G401.6 (cell line): ENCODE data around the gene RPL19.

ENCODE experiments used
- FAIRE-seq: peaks from 2 replicates; lab custom pipeline; 2012; peaks lifted over from hg19 to GRCh38; lab: Jason Lieb, UNC

RPL19 gene

DNA sequence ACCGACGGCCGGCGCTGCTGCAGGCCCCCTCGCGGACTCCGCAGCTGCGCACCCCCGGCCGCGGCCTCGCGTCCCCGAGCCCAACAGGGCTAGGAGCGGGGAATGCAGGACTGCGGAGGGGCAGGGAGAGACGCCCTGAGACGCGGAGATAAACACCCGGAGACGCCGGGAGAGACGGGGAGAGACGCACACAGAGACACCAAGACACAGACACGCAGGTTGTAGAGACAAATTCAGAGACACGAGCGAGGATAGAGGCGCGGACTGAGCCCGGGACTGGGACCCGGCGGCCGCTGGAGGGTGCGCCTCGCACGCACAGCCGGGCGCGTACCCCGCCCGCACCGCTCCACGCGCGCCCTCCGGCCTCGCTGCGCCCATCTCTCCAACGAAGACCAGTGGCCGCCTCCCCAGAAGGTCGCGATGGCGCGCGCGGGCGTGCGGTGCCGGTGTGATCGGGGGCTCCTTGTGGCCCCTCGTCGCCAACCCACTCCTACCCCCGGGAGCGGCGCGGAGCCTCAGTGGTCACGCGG, 24.8 kb downstream of the RPL19 start:
- no peak for FAIRE-seq

DNA sequence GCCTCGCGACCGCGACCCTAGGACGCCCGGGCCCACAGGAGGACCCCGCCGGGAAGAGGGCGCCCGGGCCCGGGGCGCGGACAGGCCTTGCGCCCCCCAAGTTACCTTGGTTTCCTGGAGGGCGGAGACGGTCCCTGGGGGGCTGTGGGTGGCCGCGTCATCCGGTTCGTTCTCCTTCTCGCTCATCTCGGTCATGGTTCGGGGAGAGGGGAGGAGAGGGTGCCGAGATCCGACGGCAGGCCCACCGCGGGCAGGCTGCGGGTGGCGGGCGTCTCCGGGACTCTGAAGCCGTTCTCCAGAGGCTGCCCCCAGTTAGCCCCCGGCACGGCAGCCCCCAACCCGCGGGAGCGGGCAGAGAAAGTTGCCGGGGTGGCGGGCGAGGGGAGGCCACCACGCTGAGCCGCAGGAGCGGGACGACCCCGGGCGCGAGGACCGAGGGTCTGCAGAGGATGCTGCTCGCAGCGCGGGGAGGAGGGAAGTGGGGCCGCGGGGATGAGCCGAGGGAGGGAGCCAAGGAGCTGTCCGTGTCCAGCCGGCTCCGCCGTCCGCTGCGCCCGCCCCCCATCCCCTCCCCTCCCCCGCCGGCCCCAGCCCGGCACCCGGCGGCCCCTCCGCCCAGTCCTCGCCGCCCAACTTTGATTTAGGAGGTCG, 25.4 kb downstream of the RPL19 start, which contains the start of gene STAC2:
TSS of gene STAC2 (minus strand) at position 638 of the 651 bp plus-strand sequence. CDS start at position 195, 443 bp downstream.
- FAIRE-seq = no peak

DNA sequence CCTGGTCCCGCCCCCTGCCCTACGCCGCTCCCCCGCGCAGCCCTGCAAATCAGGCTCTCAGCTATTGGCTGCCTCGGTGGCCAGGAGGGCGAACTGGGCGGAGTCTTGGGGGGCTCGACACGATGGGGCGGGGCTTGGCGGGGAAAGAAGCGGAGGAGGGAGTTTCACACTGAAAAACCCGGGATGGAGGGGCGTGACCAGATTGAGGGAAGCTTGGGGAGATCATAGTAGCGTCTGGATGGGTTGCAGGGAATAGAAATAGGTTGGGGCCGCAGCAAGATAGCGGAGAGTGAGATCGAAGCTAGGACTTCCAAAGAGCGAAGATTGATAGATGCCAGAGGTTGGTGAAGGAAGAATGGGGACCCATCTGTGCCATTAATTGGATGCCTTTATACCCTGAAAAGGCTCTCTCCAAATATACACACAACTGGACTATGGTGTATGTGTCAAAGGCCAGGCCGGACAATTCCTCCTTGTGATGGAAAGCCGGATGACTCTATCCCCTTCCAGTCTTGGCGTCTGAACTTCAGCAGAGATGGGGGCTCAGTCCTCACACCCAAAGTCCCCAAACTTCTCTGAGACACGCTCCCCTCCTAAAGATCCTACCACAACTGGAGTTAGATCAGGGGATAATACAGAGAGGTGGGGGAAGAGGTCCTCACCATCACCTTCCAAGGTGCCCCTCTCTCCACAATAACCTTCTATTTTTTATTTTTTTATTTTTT, 26.0 kb downstream of the RPL19 start:
- FAIRE-seq = no peak

DNA sequence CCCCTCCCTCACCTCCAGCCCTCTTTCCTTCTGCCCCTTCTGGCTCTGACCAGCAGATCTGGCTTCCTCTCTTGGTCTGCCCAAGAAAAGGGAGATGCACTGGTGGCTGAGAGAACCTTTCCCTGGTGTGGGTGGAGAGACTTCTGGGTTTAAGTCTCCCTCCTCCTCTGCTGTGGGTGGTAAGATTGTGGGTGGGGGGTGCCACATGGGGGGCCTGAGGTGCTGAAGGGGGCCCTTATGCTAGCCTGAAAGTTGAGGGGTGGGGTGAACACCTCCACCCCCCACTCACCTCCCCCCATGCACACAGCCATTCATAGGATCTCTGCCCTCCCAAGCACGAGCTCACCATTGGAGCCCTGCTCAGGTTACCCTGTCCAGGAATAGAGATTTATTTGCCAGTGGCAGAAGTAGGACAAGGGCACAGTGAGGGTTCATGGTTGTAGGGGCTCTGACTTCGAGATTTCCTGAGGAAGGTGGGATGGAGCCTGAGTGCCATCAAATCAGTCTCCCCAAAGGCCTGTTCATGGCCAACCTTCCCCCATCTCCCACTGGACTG, 27.4 kb downstream of the RPL19 start:
- no peak for FAIRE-seq

DNA sequence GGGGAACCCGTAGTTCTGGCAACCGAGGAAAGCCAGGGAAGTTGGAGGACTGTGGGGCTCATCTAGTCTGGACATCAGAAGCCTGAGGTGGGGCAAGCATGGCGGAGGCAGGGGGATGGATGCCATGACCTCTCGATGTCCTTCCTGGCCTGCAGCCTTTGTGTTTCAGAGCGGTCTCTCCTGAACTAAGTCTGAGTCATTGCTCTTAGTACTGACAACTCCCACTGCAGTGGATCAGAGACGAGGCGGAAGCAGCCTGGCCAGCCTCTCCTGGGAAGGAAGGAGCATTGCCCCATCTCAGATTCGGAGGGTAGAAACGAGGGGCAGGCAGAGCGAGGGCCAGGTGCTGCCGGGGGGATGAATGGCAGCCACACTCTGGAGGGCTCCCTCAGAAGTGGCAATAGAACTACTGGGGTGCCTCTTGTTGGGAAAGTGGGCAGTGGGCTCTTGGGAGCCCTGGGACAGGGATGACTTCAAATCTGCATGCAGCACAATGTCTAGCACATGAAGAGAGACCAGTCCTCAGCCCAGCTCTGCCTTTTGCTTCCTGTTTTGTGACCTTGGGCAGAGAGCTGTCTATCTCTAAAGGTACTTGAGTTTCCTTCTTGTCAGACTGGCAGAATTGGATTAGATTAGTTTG, 29.3 kb downstream of the RPL19 start:
- FAIRE-seq = no peak

DNA sequence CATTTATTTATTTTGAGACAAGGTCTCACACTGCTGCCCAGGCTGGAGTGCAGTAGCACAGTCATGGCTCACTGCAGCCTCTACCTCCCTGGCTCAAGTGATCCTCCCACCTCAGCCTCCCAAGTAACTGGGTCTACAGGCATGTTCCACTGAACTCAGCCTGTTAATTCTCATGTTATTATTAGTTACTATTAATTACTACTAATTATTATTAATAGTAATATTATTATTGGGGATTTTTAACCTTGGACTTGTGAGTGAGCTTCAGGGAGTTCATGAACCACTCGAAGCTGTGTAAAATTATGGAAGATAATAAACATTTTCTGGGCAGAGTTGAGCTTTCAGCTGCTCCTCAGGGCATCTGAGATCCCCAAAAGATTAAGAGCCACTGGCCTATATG, 30.3 kb downstream of the RPL19 start:
- no peak for FAIRE-seq

DNA sequence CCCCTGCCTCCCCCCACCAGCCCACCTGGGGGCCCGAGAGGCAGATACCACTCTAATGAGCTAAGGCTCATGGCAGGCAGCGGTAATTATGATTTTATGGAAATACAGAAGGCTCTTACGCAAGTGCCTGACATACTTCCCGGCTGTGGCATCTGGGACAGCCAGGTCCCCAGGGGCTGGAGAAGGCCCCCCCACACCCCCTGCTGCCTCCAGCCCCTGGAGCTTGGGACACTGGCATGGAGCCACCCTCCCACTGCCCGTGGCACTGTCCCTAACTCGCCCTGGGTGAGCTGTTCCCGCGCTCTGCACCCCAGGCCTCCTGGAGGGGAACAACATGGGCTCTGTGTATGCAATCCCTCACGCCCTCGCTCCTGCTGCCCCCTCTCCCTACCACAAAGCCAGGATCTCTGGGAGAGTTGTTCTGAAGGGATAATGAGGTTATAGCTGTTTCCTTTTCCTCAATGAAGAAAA, 31.0 kb downstream of the RPL19 start:
- FAIRE-seq = no peak

DNA sequence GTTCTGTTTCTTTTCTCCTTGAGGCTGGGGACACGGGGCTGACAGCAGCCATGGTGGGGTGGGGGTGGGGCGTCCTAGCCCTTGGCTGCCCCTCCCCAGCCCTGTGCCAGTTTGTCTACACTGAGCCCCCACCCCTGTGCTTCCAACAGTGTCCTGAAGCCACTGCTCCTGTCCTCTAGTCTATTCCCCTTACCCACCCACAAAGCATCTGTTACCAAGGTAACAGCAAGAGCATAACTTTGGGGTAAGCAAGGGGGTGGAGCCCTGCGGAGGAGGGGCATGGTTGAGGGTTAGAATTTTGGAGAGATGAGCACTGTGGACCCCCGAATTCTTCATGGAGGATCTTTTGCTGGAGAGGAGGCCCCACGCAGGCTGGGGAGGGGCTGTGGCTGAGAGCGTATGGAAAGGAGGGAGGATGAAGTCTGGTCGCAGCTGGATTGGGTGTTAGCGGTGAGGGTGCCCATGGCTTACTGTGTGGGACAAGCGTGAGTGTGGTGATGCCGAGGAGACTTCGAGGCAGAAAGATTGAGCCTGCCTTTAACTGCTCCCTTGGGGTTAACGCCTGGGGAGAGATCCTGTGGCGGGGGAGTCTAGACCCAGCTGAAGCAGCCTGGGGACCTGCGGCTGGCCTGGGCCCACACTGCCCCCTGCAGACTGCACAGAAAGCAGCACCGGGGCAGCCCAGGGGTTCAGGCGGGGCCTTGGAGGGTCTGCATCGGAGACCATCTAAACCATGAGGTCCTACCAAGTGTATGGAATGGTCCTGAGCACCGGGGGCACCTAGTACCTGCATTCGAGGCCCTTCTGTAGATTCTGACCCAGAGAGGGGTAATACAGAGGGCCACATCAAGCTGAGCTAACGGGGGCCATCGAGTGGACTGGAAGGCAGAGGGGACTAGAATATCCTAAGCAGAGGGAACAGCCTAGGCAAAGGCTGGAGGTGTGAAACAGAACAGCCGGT, 31.8 kb downstream of the RPL19 start:
- no peak for FAIRE-seq

DNA sequence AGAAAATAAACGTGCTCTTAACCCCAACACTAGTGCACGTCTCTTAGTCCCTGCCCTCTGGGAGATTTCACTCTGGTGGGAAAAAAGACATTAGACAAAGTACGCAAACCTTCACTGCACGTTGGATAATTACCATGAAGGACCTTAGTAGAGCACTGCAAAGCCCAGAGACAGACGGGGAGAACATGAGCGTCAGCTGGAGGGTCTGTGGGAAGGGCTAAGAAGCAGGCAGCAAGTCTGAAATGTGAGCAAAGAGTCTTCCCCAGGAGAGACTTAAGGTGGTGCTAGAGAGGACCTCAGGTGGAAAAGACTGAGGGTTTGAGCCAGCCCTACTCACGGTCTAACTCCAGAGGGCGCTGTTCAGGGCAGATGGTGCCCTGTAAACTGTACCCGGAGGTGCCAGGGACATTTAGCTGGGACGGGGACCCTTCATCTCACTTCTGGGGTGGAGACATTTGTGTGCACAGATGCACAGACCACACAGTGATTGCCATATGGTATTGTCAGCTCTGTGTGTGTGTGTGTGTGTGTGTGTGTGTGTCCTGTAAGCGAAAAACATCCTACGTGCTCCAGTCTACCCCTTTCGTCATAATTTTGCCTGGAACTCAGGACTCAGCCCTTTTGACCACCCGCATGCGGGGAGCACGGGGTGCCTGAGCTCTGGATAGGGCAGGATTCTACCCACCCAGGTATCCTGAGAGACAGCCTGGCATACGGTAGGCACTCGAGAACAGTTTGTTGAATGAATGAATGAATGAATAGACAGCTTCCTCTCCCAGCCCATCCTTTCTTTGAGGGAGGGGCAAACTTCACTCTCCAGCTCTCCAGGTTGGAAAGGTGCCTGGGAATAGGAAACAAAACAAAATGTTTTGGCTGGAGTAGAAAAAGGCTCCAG, 35.7 kb downstream of the RPL19 start:
- peak; percentile 95 for FAIRE-seq

DNA sequence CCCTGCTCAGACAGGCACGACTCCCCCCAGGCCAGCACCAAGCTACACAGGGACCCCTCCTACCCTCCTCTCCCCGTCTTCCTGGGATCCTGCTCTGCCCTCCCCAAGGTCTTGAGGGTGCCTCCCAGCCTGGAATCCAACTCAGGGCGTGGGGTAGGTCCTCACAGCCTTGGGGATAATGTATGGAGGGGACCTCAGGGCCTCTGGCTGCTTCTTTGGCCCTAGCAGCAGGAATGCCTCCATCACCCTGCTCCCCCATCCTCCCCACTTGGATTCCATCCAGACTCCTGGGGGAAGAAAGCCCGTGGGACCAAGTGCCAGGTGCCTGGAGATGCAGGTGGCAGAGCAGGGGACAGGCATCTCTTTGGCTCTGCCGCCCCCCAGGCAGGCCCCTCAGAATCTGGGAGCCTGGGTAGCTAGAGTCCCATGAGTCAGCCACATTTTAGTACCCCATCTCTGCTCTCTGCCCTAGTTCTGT, 36.4 kb downstream of the RPL19 start:
- FAIRE-seq = no peak

DNA sequence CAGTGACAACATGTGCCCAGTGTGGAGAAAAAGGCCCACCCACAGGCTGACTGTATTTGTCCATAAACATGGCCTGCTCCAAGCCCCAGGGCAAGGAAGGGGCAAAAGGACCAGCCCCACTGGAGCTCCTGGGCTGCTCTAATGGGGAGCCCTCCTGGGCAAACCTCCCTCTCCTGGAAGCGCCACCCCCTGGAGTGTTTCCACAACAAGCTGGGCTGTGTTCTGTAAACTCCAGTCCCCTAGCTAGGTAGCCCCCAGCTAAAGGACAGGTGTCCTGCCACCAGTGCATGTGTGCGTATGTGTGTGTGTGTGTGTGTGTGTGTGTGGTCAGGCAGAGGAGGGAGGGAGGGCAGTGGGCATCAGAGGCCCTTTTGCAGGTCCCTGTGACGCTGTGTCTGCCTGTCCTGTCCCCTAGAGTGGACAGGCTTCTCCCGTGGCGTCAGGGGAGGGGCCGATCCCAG, 36.9 kb downstream of the RPL19 start:
- no peak for FAIRE-seq

DNA sequence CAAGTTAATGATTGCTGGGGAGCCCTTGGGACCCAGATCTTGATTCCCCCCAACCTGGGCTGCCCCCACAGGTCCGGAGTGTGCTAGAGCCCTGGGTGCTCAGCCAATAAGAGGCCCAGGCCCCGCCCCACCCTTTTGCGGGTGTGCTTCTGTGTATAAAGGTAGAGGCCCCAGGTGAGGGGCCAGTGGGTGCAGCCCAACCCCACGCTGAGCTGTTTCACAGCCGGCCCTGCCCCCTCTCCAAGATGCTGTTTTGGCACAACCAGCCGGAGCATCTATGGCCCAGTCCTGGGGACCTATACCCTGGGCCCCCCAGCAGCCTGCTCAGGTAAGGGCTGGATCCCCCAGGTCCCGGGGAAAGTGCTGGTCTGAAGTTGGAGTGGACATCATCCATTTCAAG, 37.5 kb downstream of the RPL19 start:
- FAIRE-seq = no peak

DNA sequence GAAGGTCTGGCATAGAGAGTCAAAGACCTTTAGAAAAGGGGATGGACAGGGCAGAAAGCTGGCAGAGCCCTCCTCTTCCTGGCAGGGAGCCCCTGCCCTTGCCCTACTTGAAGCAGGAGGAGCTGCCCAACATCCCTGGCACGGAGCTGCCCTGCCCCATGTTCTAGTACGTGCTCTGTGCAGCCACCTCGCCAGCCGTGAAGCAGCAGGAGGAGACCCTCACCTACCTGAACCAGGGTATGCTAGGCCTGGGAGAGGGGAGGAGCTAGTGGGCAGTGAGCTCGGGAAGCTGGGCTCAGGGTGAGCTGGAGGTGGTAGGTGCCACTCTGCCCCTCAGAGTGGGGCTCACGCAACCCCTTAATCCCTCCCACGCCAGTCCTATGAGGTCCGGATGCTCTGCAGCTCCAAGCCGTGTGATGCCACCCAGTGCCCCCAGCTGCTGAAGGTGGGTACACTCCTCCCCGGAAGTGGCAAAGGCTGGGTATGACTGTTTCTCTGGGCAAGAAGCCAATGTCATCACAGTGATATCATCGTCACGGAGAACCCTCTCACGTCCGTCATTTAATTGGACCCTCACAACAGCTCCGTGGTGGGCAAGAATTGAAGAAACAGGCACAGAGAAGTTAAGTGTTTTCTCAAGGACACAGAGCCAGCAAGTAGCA, 38.4 kb downstream of the RPL19 start:
- FAIRE-seq = no peak

DNA sequence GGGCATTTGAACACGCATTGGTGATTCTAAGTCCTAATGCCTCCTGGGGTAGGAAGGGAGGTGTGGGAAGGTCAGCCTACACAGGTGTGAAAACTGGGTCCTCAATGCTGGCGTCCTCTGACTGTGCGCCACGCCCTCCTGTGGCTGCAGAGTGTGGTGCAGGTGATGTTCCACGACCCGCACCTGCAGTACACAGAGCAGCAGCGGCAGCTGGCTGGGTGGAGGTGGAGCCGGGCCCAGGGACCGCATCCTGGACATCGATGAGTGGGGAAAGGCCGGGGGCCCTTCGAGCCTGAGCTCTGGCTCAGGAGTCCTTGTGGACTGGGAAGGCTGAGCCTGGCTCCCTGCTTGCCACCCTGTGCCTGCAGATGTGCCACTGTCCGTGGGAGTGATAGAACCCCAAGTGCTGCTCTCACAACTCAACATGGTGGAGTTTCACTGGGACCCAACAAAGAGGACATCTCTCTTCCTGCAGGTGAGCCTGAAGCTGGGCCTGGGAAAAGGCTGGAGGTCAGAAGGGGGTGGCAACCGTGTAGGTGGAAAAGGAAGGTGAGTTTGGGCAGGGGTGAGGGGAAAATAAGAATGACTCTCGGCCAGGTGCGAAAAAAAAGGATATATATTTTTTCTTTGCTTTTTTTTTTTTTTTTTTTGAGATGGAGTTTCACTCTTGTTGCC, 39.7 kb downstream of the RPL19 start:
- FAIRE-seq = no peak

DNA sequence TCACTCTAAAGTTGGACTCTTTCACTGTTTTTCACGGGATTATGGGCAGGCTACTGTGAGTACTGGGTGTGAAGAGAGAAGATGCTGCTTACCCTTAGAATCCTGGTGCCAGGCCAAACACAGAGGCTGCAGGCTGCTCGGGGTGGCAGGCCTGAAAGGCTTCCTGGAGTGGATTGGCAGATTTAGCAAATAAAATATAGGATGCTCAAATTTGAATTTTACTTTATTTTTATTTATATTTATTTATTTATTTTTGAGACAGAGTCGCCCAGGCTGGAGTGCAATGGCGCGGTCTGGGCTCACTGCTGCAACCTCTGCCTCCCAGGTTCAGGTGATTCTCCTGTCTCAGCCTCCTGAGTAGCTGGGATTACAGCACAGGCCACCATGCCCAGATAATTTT, 40.5 kb downstream of the RPL19 start:
- no peak for FAIRE-seq

DNA sequence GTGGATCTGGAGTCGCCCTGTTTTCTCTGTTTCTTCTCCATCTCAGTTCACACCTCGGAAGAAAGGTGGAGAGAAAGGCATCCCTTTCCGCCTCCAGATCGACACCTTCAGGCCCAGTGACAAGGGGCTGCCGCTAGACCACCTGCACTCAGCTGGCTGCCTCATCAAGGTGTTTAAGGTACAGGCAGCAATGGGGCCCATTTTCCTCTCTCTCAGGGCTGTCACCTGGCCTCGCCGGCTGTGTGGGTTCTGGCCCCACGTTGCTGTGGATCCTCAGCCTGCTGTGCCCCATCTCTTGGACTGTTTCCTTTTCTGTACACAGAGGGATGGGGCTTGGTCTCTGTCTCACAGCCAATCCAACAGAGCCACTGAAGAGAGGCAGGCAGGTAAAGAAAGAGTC, 43.1 kb downstream of the RPL19 start:
- FAIRE-seq = no peak

DNA sequence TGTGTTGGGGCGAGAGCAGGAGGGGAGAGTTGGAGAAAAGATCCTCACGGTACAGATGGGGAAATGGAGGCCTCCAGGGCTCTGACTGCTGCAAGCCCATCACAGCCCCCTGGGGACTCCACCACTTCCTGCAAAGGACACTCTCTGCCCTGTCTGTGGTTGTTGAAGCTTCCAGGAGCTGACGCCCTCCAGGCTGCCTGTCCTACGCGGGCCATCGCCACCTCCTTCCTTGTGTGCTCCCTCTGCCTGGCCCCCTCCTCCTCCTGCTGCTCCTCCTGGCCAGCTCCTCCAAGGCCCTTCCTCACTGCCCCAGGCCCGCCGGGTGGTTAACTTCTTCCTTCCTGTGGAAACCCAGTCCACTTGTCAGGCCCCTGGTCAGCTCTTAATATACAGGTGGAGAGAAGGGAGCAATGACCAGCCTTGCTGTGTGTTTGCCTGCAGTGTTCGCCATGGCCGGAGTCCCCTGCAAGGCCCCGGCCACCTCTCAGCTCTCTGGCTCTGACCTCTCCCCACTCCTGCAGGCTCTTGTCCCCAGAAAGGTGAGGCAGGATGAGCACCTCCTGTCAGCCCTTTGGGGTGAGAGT, 44.0 kb downstream of the RPL19 start:
- no peak for FAIRE-seq
